ENCODE results near the gene EIF4A2. TPM values are rescaled to one million over a fixed set of nuclear protein-coding genes. Genes with fewer than 3 reads are reported as not detected.

Gene EIF4A2
- total RNA-seq, 4 donors from 2014 or later: 356 to 655 (median 412) TPM

DNA sequence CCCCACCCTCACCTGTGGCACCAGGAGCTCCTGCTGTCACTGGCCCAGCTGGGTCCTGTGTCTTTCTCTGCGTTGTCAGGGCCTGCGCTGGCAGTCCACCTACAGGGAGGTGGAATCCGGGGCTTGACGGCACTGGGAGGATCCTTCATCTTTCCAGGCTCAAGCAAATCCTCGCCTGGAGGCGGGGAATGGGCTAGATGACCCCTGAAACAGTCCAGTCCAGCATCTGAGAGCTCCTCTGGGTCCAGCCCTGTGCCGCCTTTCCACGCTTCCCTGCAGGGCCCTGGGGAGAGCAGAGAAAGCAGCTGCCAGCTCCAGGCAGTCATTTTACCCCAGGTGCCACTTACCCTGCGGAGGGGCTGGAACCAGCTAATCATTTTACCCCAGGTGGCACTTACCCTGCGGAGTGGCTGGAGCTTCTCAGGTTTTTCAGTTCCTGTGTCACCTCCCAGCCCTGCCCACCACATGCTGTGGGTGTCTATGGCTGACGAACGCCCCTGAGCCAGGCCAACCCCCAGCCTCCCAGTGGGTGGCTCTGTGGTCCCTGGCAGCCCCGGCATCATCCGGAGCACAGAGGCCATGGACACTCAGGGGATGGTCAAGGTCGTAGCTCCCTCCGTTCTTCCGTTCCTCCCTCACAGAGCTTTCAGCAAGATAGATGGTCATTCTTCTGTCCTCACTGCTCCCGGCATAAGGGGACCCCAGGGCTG is 41.2 kb downstream of the EIF4A2 start:
- Histone ChIP-seq H3K9me3 (no peaks in the 10 kb centered on the region), H3K4me1 (peaks cover 0 to 18% of the 10 kb centered on the region in 2 donors), H3K27ac (no peak overlapping the region), H3K36me3 (no peaks in the 10 kb centered on the region), H3K27me3 (peaks cover 27% of the 10 kb centered on the region), H3K4me3 (replicated peaks in 1 of 3) (no peak overlapping the region)
- intact Hi-C loops (cut with DNase I): loop anchor here (5.0 kb wide), 1 partner anchor 207 kb away; no protein-coding TSS in a partner anchor
- WGBS, 2 donors: 20 to 21% methylated on average over 11 to 15 of the region's 18 CpGs
- TF ChIP-seq POLR2A (IDR thresholded peaks at IDR 0.05): no peak
- TF ChIP-seq, protein P1, sequence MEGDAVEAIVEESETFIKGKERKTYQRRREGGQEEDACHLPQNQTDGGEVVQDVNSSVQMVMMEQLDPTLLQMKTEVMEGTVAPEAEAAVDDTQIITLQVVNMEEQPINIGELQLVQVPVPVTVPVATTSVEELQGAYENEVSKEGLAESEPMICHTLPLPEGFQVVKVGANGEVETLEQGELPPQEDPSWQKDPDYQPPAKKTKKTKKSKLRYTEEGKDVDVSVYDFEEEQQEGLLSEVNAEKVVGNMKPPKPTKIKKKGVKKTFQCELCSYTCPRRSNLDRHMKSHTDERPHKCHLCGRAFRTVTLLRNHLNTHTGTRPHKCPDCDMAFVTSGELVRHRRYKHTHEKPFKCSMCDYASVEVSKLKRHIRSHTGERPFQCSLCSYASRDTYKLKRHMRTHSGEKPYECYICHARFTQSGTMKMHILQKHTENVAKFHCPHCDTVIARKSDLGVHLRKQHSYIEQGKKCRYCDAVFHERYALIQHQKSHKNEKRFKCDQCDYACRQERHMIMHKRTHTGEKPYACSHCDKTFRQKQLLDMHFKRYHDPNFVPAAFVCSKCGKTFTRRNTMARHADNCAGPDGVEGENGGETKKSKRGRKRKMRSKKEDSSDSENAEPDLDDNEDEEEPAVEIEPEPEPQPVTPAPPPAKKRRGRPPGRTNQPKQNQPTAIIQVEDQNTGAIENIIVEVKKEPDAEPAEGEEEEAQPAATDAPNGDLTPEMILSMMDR (IDR thresholded peaks at IDR 0.05): no peak
- DNase-seq: no peak

DNA sequence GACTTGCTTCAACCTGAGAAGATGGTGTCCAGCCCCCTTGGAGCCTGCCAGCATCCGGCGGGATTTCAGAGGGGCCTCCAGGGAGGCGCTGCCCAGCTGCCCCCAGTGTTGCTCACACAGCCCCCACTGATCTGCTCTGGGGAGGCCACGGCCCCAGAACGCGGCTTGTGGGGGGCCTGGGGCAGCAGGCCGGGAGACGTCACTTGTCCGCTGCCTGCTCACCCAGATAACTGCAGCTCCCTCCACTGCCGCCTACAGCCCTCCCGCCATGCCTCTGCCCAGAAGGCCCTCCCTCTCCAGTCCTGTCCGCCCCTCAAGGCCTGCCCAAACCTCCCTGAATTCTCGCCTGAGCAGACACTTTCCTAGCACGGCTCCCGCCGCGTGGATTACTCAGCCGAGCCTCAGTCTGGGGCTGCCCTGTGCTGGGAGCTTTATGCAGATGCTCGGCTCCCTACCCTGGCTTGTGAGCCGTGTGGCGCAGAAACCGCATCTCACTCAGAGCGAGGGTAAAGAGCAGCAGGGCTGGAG is 42.0 kb downstream of the EIF4A2 start:
- peaks cover 27% of the 10 kb centered on the region for H3K27me3 ChIP-seq
- WGBS, 2 donors: 5 to 6% methylated on average over 14 to 15 of the region's 23 CpGs
- peak; percentile 24 to 42 for DNase-seq
- intact Hi-C loops (cut with DNase I): no loop called here
- H3K4me1 ChIP-seq: peaks cover 0 to 18% of the 10 kb centered on the region in 2 donors
- no peak overlapping the region for H3K27ac ChIP-seq
- H3K36me3 ChIP-seq: no peaks in the 10 kb centered on the region
- no peaks in the 10 kb centered on the region for H3K9me3 ChIP-seq
- TF ChIP-seq, protein P1 (IDR thresholded peaks at IDR 0.05): no peak
- TF ChIP-seq POLR2A (IDR thresholded peaks at IDR 0.05): no peak
- no peak overlapping the region for H3K4me3 ChIP-seq (replicated peaks in 1 of 3)

DNA sequence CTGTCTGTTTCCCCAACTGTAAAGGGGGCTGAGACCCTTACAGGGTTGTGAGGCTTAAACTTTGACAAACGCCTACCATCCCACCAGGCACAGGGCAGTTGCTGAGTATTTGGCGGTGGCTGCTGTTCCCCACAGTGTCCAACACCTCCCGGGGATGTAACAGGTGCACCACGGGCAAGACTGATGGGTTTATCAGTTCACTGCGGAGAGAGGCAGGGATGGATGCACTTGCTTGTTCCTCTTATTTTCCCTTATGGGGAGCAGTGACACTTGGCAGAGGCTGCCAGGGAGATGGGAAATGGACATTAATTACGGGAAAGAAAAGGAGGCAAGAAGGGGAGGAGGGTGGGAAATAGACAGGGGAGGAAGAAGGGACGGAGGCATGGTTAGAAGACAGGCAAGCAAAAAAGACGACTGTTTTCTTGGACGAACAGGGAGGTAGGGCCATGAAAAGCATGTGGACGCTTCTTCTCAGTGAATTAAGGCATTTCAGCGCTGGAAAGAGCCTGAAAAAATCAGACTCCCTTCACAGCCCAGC is 42.6 kb downstream of the EIF4A2 start:
- no peaks in the 10 kb centered on the region for H3K9me3 ChIP-seq
- H3K27me3 ChIP-seq: peaks cover 27% of the 10 kb centered on the region
- no peak overlapping the region for H3K27ac ChIP-seq
- DNase-seq: no peak
- TF ChIP-seq POLR2A (IDR thresholded peaks at IDR 0.05): no peak
- TF ChIP-seq, protein P1 (IDR thresholded peaks at IDR 0.05): no peak
- peaks cover 0 to 18% of the 10 kb centered on the region in 2 donors for H3K4me1 ChIP-seq
- no peak overlapping the region for H3K4me3 ChIP-seq (replicated peaks in 1 of 3)
- 19 to 38% methylated on average over 10 to 11 of the region's 11 CpGs for WGBS, 2 donors
- intact Hi-C loops (cut with DNase I): no loop called here
- no peaks in the 10 kb centered on the region for H3K36me3 ChIP-seq

DNA sequence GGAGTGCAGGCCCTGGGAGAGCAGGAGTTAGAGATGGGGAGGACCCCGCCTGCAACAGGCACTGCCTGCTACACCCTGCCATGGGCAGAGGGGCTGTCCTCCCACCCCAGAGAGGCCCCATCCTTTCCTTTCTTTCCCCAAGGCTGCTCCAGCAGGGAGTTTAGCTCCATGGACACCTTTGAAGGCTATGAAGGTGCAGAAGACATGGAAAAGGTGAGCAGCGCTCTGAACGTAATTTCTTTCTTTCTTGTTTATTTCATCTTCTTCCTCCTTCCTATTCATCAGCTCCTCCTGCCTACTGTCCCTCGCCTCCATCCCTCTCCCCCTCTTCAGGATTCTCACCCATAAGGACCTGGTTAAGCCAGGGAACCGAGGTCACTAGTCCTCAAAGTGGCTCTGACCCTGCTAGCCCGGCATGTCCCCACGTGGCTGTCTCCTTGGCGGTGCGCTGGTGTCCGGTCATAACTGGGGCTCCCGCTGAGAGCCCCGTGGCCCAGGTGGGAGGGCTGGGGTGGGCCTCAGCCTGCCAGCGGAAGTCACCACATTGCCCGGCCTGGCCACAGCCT is 43.1 kb downstream of the EIF4A2 start:
- Histone ChIP-seq H3K9me3 (no peaks in the 10 kb centered on the region), H3K36me3 (no peaks in the 10 kb centered on the region), H3K27me3 (peaks cover 27% of the 10 kb centered on the region), H3K4me1 (peaks cover 0 to 18% of the 10 kb centered on the region in 2 donors), H3K27ac (no peak overlapping the region), H3K4me3 (replicated peaks in 1 of 3) (peak overlapping the region in 1 of 3 donors; percentile 54)
- intact Hi-C loops (cut with DNase I): no loop called here
- TF ChIP-seq, protein P1 (IDR thresholded peaks at IDR 0.05): no peak
- no peak for TF ChIP-seq POLR2A (IDR thresholded peaks at IDR 0.05)
- DNase-seq: no peak
- WGBS, 2 donors: 16 to 18% methylated on average over 14 of the region's 14 CpGs
